HG03196 (cell line): ENCODE measurements around the gene CDC42SE2.

Experiments used
- ATAC-seq: cut with Tn5 transposase; IDR thresholded peaks from one replicate; pipeline ENCODE4 v1.9.1; 2021; ENCODE audit not compliant: unreplicated experiment

CDC42SE2 gene, protein sequence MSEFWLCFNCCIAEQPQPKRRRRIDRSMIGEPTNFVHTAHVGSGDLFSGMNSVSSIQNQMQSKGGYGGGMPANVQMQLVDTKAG

GRCh38 chr5:131263648-131264450, at the start of gene CDC42SE2:
CDC42SE2 (plus strand) TSS chr5:131264053; CDS start chr5:131359494, 95,441 bp downstream.
- peak; percentile 79 for ATAC-seq

DNA sequence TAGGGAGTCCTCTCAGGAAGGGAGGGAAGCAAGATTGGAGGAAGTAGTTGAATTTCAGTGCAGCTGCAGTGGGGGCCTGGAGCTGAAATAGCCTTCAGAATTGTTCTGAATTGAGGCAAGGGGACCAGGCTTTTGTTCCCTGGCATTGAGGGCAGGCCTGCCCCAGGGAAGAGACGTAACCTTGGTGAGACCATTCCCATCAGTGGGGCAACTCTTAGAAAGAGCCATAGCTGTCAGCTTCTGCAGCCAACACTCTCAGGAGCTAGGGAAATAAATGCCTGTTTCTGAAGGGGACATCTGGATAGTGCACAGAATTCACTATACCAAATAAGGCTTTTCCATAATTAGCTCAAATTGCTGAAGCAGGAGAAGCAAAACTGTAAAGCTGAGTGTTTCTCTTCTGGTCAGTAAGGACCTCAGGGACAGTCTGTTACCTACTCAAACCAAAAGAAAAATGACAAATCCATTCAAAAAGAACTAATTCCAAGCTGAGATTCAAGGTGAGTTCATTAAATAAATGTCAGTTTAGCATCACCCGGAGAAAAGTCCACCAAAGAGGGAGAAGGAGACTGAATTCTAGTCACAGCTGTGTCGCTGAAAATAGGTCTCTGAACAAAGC, 49.1 kb upstream of the CDC42SE2 start:
- ATAC-seq, result no peak

DNA sequence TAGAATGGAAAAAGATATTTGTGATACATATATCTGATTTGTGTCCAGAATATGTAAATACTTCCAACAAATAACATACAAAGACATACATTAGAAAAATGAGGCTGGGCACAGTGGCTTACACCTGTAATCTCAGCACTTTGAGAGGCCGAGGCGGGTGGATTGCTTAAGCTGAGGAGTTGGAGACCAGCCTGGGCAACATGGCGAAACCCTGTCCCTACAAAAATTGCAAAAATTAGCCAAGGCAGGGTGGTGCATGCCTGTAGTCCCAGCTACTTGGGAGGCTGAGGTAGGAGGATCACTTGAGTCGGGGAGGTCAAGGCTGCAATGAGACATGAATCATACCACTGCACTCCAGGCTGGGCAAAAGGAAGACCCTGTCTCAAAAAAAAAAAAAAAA, 46.1 kb upstream of the CDC42SE2 start:
- ATAC-seq, result no peak

DNA sequence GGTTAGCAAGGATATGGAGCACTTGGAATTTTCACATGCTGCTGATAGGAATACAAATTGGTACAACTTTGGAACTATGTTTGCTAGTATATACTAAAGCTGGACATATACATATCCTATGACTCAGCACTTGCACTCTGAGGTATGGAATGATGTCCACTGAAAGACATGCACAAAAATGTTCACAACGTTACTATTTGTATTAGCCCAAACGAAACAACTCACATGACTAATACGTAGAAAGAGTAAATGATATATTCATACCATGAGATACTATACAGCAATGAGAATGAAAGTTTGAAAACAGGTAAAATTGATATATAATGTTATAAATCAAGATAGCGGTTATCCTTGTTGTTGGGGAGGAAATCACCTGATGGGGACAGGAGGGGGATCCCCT, 45.5 kb upstream of the CDC42SE2 start:
- no peak for ATAC-seq

DNA sequence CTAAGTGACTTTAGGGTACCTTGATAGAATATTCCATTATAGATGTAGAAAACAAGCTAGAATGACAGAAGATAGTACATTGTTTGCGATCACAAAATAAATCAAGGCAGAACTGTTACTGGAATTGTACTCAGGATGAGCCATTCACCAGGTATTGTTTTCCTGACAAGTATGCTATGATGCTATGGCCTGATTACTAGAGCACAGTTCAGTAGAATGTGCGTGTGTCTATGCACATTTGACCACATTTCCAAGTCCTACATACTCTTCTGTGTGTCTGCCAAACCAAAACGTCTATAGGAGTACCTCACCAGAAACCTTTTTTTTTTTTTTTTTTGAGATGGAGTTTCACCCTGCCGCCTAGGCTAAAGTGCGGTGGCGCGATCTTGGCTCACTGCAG, 43.3 kb upstream of the CDC42SE2 start:
- no peak for ATAC-seq

- ATAC-seq, result no peak
Observed at GRCh38 chr5:131221008-131221703, 42.7 kb upstream of the CDC42SE2 start.

DNA sequence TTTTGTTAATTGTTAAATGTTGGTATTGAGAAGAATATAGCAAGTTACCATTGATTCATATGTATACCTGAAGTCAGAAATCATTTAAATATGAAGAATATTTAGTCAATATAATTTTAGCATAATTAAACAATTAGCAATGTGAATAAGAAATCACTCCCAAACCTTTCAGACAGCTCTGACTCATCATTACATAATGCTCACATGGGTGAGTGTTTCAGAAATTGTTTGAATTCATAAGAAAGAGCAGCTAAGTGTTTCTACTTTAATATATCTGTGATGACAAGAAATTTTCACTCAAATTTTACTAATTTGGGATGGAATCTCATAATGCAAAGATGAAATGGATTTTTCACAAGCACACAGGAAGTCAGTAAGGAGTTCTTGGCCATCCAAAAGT, 42.0 kb upstream of the CDC42SE2 start:
- ATAC-seq, result no peak

DNA sequence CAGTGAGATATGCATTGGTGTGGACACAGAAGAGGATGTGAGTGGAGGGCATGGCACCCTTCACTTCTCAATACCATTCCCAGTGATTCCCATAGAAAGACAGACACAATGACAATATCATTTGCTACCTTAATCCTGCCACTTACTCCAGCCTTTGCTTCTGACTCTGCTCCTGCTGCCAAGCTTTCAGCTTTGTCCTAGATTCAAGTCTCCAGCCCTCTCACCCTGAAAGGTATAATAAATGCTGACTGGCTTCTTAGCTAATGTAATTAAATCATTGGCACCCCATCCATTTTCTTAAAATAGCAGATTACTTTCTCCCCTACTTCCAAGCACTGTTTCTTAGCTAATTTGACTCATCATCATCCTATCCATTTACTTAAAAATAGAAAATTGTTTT, 41.1 kb upstream of the CDC42SE2 start:
- no peak for ATAC-seq

- ATAC-seq, result no peak
Observed at GRCh38 chr5:131223751-131224386, 40.0 kb upstream of the CDC42SE2 start.

DNA sequence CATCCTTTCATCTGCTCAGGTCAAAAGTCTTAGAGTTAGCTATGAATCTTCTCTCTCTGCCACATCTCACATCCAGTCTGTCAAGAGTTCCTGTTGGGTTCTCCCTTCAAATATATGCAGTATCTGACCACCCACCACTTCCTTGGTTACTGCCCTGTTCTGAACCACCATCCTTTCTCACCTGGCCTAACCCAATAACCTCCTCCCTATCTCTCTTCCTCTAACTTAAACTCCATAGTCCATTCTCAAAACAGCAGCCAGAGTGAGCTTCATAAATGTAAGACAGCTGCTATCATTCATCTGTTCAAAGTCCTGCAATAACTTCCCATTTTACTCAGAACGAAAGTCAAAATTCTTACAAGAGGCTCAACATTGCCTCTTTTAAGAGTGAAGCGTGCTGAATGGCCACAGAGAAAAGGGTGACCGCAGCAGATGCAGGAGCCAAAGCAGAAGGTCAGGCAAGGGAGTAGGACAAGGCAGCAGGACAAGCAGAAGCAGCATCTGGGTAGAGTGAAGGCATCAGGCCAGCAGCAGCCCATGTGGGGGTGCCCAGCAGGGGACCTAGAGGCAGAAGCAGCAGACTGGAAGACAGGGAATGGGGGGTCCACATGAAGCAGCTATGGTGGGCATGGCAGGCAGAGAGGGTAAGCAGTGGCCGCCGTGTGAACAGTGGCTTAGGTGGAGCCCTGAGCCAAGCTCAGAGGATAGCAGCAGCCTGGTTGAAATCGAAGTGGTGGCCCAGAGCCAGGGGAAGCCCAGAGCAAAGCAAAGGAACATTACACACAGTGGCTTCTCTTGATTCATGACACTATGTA, 39.3 kb upstream of the CDC42SE2 start:
- ATAC-seq, result peak; percentile 83

- no peak for ATAC-seq
Observed at GRCh38 chr5:131225282-131225974, 38.4 kb upstream of the CDC42SE2 start.

GRCh38 chr5:131226899-131227298, 37.0 kb upstream of the CDC42SE2 start:
- no peak for ATAC-seq

- ATAC-seq, result no peak
Observed at GRCh38 chr5:131228646-131229045, 35.2 kb upstream of the CDC42SE2 start.

- no peak for ATAC-seq
Observed at GRCh38 chr5:131229623-131230022, 34.2 kb upstream of the CDC42SE2 start.

DNA sequence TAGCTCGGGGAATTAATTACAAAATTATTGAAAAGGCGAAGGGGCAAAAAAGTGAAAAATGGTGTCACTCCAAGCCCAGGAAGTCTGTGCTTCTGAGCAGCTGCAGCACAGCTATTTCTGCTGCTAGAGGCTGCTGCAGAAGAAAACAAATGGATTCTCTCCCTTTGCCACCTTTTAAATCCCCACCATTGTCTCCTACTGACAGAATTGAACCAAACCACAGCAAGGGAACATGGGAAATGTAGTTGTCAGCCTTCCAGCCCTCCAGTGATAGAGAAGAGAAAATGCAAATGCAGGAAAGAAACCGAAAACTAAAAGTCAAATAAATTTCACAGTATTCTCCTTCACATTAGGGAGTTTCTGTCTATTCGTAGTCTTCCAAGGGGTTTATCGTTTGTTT, 33.4 kb upstream of the CDC42SE2 start:
- ATAC-seq, result no peak

DNA sequence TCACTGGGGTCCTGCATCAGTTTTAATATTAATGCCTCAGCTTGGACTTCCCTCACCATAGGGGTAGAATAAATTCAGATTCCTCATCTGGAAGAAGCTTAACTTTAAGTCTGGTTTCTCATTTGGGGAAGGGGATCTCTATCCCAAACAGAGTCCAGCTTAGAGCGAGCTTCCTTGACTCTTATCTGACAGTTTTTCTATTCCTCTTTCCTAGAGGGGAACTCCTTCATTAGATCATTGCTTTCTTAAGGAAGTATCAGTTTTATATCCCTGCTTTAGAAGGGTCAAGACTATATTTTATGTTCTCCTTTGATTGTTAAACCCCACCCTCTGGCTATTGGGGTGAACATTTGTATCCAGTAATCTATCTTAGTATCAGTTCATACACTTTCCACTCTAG, 24.2 kb upstream of the CDC42SE2 start:
- no peak for ATAC-seq

DNA sequence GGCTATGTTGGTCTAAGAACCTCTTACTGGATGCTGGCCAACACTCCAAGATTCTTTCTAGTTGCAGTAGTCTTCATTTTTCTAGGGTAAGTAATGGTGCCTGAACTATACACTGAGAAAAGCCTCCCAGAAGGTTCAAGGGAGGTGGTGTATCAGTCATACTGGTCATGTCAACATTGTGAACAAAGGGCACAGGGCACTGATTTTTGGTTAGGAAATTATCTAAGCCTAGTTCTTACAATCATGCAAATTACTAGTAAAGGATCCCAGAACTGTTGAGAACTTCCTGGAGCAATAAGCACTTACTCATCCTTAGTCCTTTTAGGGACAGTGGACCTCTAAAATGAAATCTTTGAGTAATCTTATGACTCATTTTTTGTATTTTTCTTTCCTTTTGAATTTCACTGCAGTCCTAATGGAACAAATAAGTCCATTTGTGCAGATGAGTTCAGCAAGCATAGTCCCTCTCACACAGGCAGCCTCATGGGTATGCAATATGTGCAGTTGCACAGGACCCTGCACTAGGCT, 21.1 kb upstream of the CDC42SE2 start:
- no peak for ATAC-seq

DNA sequence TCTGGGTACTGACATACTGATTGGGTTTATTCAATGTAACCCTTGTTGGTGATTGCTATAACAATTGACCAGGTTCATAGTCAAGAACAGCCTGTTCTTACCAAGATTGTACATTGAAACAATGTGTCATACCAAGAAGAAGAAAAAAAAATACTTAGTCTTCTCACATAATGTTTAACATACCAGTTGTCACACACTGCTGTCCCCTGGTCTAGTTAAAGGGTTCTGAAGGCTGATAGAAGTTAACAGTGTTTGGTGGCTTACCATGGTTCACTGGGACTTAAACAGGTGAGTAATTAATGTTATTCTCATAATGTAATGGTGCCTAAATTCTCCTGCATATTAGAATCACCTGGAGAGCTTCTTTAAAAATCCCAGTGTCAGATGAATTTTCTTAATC, 18.5 kb upstream of the CDC42SE2 start:
- ATAC-seq, result peak; percentile 51

DNA sequence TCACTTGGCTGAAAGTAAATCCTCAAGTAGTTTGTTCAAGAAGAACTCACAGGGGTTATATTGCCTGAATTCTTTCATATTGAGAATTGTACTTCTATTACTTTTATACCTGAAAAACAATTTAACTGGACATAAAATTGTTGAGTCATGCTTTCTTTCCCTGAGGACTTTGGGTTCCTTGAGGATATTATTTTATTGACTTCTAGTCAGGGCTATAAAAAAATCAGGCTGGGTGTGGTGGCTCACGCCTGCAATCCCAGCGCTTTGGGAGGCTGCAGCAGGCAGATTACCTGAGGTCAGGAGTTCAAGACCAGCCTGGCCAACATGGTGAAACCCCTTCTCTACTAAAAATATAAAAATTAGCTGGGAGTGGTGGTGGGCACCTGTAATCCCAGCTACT, 17.9 kb upstream of the CDC42SE2 start:
- ATAC-seq, result no peak

- ATAC-seq, result no peak
Observed at GRCh38 chr5:131246504-131246903, 17.3 kb upstream of the CDC42SE2 start.
